Stimulated activated CD8-positive, alpha-beta memory T cell treated with anti-CD3 and anti-CD28 coated beads, Interleukin-7, amount 100 ng/mL, for 4 hours (primary cell): ENCODE measurements around the gene OR4D5.

Experiments used
- DNase-seq, 2 donors: peaks; one replicate each; pipeline ENCODE4 v3.0.0-alpha.2; 2020; ENCODE audit warnings: low read depth in 2 of 2

OR4D5 gene

DNA sequence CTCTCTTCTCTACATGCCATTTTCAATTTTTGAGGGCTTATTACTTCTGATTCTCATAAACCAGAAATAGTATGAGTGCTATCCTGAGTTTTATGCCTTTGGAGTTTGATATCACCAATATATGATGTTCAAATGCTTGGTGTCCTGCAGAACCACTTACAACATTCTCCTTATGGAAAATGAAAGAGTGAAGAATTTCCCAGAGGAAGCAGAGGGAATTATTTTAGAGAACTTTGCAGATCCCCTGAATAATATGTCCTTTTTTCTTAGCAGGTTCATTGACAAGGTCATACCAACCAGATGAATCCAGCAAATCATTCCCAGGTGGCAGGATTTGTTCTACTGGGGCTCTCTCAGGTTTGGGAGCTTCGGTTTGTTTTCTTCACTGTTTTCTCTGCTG lies at the start of gene OR4D5:
OR4D5 (plus strand) TSS at position 301 of the 400 bp plus-strand sequence; CDS start at position 301, 0 bp downstream.
- no peak for DNase-seq

DNA sequence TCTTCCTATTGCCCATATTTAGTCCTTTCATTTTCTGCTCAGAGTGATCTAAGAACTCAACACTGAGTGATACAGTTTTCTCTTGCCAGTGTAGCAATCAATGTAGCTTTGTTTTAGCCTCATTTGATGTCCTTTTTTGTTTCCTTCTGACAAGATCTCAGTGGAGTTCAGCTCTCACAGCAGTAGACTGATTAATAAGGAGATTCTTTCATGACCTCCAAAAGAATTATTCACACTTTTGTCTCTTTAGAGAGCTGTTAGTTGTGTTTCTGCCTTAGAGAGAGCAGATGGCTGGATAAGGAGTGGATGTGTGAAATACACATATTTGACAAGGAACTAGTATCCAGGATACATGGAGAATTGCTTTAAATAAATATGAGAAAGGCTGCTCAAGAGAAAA lies 47.4 kb upstream of the OR4D5 start:
- no peak for DNase-seq

DNA sequence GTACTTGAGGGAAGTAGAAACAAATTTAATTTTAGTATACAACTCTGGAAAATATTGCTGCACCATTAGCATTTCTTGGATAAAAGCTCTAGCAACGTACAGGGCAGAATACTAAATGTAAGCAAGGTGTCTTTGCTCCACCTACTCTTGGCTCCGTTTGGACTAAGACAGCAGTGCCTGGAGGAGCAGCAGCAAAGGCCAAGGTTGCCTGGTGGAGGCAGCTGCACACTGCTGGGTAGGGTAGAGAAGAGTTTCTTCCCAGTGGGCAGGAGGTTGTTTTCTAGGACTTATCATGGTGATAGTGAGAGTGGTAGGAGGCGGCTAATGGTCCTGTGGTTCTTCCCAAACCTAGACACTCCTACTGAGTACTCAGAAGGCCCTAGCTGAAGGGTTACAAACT lies 39.6 kb upstream of the OR4D5 start:
- DNase-seq = no peak

DNA sequence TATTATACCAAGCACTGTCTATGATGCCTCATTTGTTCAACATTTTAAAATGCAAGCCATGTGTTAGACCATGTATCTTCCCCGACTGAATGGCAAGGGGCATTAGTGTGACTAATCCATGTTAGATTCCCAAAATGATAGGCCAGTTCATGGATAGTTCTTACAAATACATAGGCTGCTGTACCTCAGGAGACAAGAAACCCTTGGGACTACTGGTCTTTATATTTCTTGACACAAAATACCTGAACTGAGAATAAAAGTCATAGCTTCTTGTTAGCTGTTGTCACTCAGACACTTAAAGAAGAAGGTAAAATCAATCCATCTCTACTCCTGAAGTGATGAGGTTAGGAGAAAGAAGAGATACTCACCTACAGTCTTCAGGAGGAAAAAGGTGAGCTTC lies 37.5 kb upstream of the OR4D5 start, which contains the start of gene OR8D4:
OR8D4 (plus strand) TSS at position 301 of the 400 bp plus-strand sequence. CDS start 4,265 bp downstream, outside the sequence.
- no peak for DNase-seq

DNA sequence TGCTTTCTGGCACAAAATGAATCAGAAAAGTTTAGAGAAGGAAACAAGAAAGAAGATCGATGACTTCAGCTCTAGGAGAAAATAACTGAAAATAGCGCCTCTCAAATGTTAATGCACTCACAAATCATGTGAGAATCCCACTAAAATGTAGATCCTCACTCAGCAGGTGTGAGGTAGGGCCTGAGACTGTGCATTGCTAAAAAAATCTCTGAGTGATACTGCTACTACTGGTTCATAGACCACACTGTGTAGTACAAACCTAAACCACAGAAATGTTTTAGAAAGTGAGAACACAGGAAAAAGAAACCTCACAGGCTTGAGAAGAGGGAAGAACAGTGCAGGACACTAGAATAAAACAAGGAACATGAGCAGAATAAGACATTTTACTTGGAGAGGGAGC lies 35.5 kb upstream of the OR4D5 start:
- DNase-seq = no peak

DNA sequence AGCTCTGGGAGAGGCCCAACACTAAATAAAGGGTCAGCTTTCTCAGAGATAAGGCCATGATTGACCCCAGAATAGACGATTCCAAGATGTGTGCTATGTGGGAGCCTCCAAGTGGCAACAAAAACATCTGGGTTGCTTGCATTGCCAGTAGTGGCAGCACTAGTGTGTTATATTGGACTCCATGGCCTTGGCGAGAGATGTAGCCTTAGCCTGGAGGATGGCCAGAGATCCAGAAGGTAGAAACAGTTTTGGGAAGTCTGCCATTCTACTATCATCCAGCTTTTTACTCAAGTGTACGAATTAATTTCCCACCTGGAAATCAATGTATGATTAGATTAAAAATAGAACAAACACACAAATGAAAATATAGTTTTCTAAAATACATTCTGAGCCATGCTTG lies 34.5 kb upstream of the OR4D5 start:
- no peak for DNase-seq

DNA sequence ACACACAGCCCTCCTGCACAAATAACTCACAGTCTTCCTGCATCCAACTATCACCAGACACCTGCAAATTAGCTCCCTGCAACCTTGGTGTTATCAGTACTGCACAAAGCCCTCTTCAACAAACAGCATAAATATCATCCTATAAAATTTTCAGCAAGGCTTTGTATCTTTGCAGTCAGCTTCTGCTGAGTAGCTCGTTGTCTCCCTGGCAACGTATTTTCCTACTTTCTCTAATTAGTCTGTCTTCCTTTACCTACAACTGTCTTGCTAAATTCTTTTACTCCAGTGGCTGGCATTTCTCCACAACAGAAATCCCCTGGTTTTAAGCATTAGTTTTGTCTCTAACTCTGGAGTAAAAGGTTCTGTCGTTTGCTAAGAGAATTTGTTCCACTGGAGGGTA lies 33.6 kb upstream of the OR4D5 start:
- DNase-seq = no peak

DNA sequence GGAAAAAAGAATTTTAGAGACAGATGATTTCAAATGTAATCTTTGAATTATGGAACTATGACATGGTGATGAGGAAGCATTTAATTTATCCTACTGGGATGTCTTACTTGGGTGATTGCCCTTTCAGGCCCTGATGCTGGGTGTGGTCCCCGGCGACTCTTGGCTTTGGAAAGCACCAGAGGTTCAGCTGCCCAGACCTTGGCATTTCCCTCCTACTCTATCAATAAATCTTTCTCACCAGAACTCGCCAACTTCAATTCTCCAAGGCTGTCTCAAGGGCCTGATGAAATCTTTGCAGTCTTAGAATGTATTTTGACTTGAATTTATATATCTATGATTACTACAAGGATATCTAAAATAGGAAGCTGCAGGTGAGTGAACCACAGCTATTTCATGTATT lies 18.5 kb upstream of the OR4D5 start:
- no peak for DNase-seq

DNA sequence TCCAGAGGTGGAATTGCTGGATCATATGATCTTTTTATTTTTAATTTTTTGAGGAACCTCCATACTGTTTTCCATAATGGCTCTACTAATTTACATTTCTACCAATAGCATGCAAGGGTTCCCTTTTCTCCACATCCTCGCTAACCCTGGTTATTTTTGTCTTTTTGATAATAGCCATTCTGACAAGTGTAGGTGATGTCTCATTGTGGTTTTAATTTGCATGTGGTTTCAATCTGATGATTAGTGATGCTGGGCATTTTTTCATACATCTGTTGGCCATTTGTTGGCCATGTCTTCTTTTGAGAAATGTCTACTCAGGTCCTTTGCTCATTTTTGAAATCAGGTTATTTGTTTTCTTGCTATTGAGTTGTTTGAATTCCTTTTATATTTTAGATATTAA lies 15.4 kb upstream of the OR4D5 start:
- no peak for DNase-seq

DNA sequence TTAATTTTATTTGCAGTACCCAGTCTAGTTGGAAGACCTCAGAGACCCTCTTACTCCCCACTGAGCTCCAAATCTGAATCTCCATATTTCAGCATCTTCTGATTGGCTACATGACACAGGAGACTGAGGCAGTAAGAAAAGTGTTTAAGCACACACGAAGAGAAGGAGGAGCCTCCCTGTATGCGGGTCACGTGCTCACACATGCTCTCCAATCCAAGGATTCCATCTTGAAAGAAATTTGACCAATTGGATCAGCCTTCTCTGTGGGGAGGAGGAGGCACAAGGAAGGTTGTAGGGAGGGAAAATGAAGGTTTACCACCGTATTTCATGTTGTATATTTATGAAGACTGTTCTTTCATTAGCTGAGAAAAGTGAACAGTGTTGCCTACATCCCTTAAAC lies 3.0 kb downstream of the OR4D5 start:
- no peak for DNase-seq

DNA sequence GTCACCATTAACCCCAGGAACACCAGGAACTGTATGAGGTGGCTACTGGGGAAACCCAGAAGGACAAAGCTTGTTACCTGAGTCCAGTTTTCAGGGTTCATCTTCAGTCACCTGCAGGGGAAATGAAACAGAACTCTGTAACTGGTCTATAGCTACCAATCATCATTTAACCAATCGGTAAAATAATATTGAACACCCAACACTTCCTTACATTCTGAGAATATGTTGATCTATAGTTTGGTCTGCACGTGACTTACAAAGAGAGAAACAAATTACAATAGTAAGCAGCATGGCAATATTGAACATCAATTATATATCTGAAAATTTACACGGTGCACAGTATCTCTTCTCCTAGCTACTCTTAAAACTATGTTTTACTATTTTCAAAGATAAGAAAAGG lies 4.3 kb downstream of the OR4D5 start, which contains the start of gene OR6T1:
OR6T1 (minus strand) TSS at position 101 of the 400 bp plus-strand sequence; CDS start at position 101, 0 bp downstream.
- DNase-seq = no peak

DNA sequence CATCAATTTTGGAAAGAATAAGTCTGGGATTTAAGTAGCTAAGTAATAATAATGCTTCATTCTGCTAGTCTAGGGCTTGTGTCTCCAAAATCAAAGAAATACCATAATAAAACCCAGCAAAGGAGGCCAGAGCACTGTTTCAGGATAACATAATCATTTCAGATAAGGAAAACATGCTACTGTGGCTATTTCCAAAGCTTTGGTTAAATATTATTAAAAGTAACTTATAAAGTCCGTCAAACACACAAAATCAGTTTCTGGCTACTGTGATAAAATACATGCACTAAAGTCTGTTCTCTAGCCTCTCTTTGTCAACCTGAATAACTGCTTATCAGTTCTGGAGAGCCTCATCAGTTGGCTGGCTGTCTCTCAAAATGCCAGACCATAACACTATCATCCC lies 5.7 kb downstream of the OR4D5 start:
- no peak for DNase-seq

DNA sequence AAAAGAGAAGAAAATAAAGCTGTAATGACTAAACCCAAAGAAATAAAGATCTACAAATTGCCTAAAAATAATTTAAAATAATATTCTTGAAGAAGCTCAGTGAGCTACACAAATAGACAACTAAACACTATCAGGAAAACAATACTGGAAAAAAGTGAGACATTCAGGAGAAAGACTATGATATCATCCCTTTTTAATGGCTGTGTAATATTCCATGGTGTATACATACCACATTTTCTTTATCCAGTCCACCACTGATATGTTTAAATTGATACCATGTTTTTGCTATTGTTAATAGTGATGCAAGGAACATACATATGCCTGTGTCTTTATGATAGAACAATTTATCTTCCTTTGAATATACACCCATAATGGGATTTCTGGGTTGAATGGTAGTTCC lies 17.3 kb downstream of the OR4D5 start:
- no peak for DNase-seq

DNA sequence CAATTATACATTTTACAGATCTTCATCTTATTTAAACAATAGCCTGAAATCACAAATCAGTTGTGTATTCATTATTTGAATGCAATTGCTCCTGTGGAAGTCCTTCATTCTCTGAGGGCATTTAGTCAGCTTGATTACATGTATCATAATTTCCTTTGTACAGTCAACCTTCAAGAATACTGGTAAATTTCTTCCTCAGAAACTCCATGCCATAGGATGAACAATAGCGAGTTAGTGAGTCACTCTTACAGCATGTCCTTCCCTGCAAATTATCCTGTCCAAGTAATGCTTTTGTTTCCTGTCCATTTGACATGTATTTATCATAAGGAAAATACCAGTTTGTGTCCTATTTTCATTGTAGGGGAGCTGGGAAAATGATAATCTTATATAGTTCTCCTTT lies 34.4 kb downstream of the OR4D5 start:
- no peak for DNase-seq

DNA sequence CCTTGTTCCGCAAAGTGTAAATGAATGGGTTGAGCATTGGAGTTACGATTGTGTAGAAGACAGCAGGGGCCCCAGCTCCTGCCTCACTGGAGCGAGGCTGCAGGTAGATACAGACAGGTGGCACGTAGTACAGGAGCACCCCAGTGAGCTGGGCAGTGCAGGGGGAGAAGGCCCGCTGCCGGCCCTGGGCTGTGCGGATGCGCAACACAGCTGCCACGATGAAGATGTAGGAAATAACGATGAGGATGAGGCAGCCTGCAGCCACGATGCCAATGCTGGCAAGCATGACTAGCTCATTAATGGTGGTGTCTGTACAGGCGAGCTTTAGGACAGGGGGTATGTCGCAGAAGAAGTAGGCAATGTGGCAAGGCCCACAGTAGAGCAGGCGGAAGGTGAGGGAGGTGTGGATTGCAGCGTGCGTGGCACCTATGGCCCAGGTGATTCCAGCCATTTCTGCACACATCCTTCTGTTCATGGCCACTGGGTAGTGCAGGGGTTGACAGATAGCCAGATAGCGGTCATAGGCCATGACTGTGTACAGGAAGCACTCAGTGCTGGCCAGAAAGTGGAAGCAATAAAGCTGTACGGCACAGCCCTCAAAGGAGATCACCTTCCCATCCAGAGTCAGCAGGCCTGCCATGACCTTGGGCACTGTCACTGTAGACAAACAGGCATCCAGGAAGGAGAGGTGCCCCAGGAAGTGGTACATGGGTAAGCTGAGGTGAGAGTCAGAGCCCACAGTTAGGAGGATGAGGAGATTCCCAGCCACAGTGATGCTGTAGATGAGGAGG lies 37.5 kb downstream of the OR4D5 start:
- DNase-seq = no peak

DNA sequence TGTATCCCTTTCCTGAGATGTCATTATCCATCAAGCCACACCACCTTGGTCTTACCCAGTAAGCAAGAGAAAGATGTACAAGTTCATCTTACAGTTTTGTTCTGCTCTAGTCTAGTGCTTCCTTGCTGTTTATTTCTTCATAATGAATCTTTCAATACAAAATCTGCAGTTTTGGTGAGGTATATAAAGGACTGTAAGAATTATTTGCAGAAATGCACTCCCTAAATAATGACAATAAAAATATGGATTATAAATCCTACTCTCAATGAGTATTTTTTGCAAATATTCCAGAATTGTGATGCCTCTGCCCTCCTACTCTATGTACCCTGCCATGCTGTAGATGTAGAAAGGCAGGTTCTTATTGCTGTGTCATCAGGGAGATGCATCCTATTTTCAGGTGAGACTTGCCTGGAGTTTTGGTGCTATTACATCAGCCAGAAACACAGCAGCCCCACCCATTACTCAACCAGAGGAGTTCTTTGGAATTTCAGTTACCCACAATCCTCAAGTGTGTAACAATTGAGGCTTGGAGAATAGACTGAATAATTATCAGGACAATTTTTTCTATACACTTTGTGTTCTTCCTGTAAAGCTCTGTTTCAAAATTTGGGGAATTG lies 38.4 kb downstream of the OR4D5 start, which contains the start of gene OR10S1:
OR10S1 (minus strand) TSS at position 51 of the 617 bp plus-strand sequence. CDS start 117 bp downstream, outside the sequence.
- no peak for DNase-seq

DNA sequence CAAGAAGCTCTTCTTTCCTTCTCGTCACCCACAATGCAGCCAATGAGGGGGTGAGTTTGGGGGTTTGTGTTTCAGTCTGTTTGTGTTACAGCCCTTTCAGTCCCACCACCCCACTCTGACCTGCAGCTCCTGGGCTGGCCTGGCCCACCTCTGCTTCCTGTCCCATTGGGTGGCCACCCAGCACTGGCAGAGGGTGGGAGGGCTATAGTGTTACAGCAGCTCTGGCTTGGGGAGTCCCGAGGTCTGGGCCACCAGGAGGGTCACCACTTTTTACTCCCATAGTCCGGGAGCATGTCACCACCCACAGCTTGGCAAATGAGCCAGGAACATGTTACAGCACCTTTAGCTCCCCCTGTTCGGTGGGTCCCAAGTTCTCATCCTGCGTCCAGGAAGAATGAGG lies 39.9 kb downstream of the OR4D5 start:
- DNase-seq = no peak
